Right lobe of liver (tissue), 6 donors: ENCODE results near the gene MRPL53. TPM values are rescaled to one million over a fixed set of nuclear protein-coding genes. Genes with fewer than 3 reads are reported as not detected.
A peak's percentile ranks its signal among the peaks of the same experiment; 100 is the strongest.

ENCODE experiments used
- ATAC-seq, 4 donors: fragments of 200-7000 bp; cut with Tn5 transposase; one replicate each; pipeline ENCODE4 v1.9.1; 2020; ENCODE audit warnings: mild to moderate bottlenecking in 4 of 4, moderate library complexity in 4 of 4
- DNase-seq, 3 donors: peaks; one replicate each; pipeline ENCODE4 v3.0.0-alpha.2; 2020
- H3K27ac ChIP-seq, 3 donors: fragments of 200-600 bp; one replicate each; pipeline ENCODE4 v1.8.0; 2022
- H3K27me3 ChIP-seq, 2 donors: fragments of 200-600 bp; one replicate each; pipeline ENCODE4 v1.8.0; 2022
- H3K36me3 ChIP-seq, 4 donors: fragments of 200-600 bp; sonication (generic) in 1 of 4; one replicate each; pipeline versions ENCODE4 v1.5.1 to v1.8.0; 2017 to 2022; ENCODE audit warnings: control low read depth in 1 of 4
- H3K4me1 ChIP-seq, 4 donors: fragments of 200-600 bp; sonication (generic) in 1 of 4; one replicate each; pipeline versions ENCODE4 v1.5.1 to v1.8.0; 2017 to 2022; ENCODE audit warnings: control low read depth in 1 of 4
- H3K4me3 ChIP-seq, 3 donors: fragments of 200-600 bp; one replicate each; pipeline ENCODE4 v1.8.0; 2022
- H3K9me3 ChIP-seq, 4 donors: fragments of 200-600 bp; sonication (generic) in 1 of 4; one replicate each; pipeline versions ENCODE4 v1.5.1 to v1.8.0; 2017 to 2022; ENCODE audit warnings: control low read depth in 1 of 4
- CTCF ChIP-seq, 4 donors: fragments of 200-600 bp in 3 of 4; fragments of 450-650 bp in 1 of 4; IDR thresholded peaks; one replicate each; pipeline versions ENCODE4 v1.5.1 to v1.8.0; 2016 to 2022; ENCODE audit warnings: antibody characterized with exemption in 4 of 4, mild to moderate bottlenecking in 2 of 4
- POLR2A ChIP-seq: fragments of 450-650 bp; IDR thresholded peaks from one replicate; pipeline ENCODE4 v1.6.1; 2017; ENCODE audit warnings: antibody characterized with exemption, mild to moderate bottlenecking
- WGBS: methylation state at CpG from one replicate; pipeline ENCODE4 v1.1.6; 2018; ENCODE audit warnings: low coverage, low lambda C conversion rate; ENCODE audit not compliant: insufficient coverage; ENCODE audit errors: missing lambda C conversion rate; 5-methylcytosine and 5-hydroxymethylcytosine counted together
- intact Hi-C, 2 donors: fragments of 100-400 bp; cut with DNase I; formaldehyde crosslinking; loops; one replicate each; pipeline versions ENCODE4 v1.11.2 to v1.14.1; 2022
- total RNA-seq, 6 experiments: library from RNA; depleted of rRNA in 2 of 6; stranded (reverse); fragments of >200 nt in 2 of 6; fragmentation: NEBNext Ultra II Directional in 3 of 6; extraction: Animal tissue kit (Norgen Biotek cat#: 25700) in 3 of 6; gene quantifications; one replicate each; pipeline versions ENCODE4 v1.1.0 to v1.2.4, GENCODE V29; 2016 to 2023
- donor health status: DM: no; HTN: yes; CAD: no.
- donor health status: DM: no; HTN: no; CAD: no.
- donor health status: DM: no; HTN: no; CAD: no.
- donor health status: DM: no; HTN: yes; CAD: no.
- donor health status: DM: no; HTN: yes; CAD: no.

MRPL53 gene
- total RNA-seq, 6 experiments from 2014 or later, result 10.7 to 51.9 (median 42.6) TPM

- H3K4me1 ChIP-seq, result peaks cover 0 to 46% (median 13%) of the 10 kb centered on the region in 4 donors
- H3K27me3 ChIP-seq, result no peaks in the 10 kb centered on the region
- intact Hi-C loops, result no loop called here
- TF ChIP-seq POLR2A (no peak), CTCF (IDR thresholded peaks at IDR 0.05) (no peak)
- no peaks in the 10 kb centered on the region for H3K9me3 ChIP-seq
- ATAC-seq, result peak; percentile 52 to 65 (median 59)
- WGBS, result 4% methylated on average over 8 of the region's 80 CpGs
- H3K36me3 ChIP-seq, result peaks cover 0 to 16% (median 2%) of the 10 kb centered on the region in 4 donors
- peak overlapping the region; percentile 93 to 99 (median 97) for H3K4me3 ChIP-seq
- peak overlapping the region; percentile 71 to 84 (median 80) for H3K27ac ChIP-seq
- peak in 1 of 3 donors; percentile 52 for DNase-seq
These were observed 9.7 kb upstream of the MRPL53 start for GRCh38 chr2:74481961-74482800.

GRCh38 chr2:74481431-74481830 lies 9.0 kb upstream of the MRPL53 start:
- intact Hi-C loops, result no loop called here
- H3K36me3 ChIP-seq, result peaks cover 0 to 16% (median 2%) of the 10 kb centered on the region in 4 donors

GRCh38 chr2:74474899-74475298 lies 2.4 kb upstream of the MRPL53 start:
- H3K27me3 ChIP-seq, result no peaks in the 10 kb centered on the region
- TF ChIP-seq CTCF (IDR thresholded peaks at IDR 0.05) (peak in 2 of 4 donors; percentile 9), POLR2A (no peak)
- DNase-seq (no peak), ATAC-seq (no peak)
- H3K4me1 ChIP-seq, result peaks cover 0 to 29% (median 5%) of the 10 kb centered on the region in 4 donors
- H3K9me3 ChIP-seq, result no peaks in the 10 kb centered on the region
- H3K36me3 ChIP-seq, result peaks cover 0 to 20% (median 5%) of the 10 kb centered on the region in 4 donors
- WGBS, result no CpG with 5 or more reads among the region's 5 CpGs
- no peak overlapping the region for H3K27ac ChIP-seq
- intact Hi-C loops, result no loop called here
- H3K4me3 ChIP-seq, result no peak overlapping the region

More at GRCh38 chr2:74481431-74481830, 9.0 kb upstream of the MRPL53 start:
- Histone ChIP-seq H3K4me1 (peaks cover 0 to 46% (median 10%) of the 10 kb centered on the region in 4 donors), H3K27me3 (no peaks in the 10 kb centered on the region), H3K9me3 (no peaks in the 10 kb centered on the region), H3K27ac (no peak overlapping the region), H3K4me3 (peak overlapping the region; percentile 93 to 99 (median 97))
- DNase-seq, result no peak
- no peak for ATAC-seq
- WGBS, result 38% methylated on average over 1 of the region's 3 CpGs
- TF ChIP-seq POLR2A (no peak), CTCF (IDR thresholded peaks at IDR 0.05) (no peak)

GRCh38 chr2:74474481-74474880 lies 2.0 kb upstream of the MRPL53 start:
- Histone ChIP-seq H3K4me1 (peaks cover 0 to 29% (median 5%) of the 10 kb centered on the region in 4 donors), H3K36me3 (peaks cover 0 to 20% (median 5%) of the 10 kb centered on the region in 4 donors), H3K9me3 (no peaks in the 10 kb centered on the region), H3K27me3 (no peaks in the 10 kb centered on the region), H3K4me3 (no peak overlapping the region), H3K27ac (no peak overlapping the region)
- intact Hi-C loops, result no loop called here
- 88% methylated on average over 3 of the region's 6 CpGs for whole genome bisulfite sequencing
- TF ChIP-seq POLR2A, result no peak
- no peak for TF ChIP-seq CTCF (IDR thresholded peaks at IDR 0.05)
- ATAC-seq (no peak), DNase-seq (no peak)
